H1 (cell line): Measurements from ENCODE around the gene CAMK2A. TPM values are rescaled to one million over a fixed set of nuclear protein-coding genes. Genes with fewer than 3 reads are reported as not detected.
A peak's percentile ranks its signal among the peaks of the same experiment; 100 is the strongest.

Source experiments
- ASH2L ChIP-seq: fragments of 200-600, 300-600 bp; sonication (generic); IDR thresholded peaks from one replicate; pipeline ENCODE4 v1.7.1; 2017; ENCODE audit warnings: low read length
- BCL11A ChIP-seq, 2 experiments: IDR thresholded peaks; one replicate each; pipeline ENCODE4 v1.6.1; 2011; ENCODE audit warnings: low read depth in 2 of 2, low read length in 2 of 2, mild to moderate bottlenecking in 2 of 2
- BRCA1 ChIP-seq: IDR thresholded peaks from 2 replicates; pipeline ENCODE4 v1.6.1; 2012; ENCODE audit warnings: low read depth, low read length, improper control_type of control experiment
- CBX5 ChIP-seq: fragments of 300-800, 300-1000 bp; sonication (generic); IDR thresholded peaks from 2 replicates; pipeline ENCODE4 v1.7.1; 2016; ENCODE audit warnings: antibody characterized with exemption, low read length, low read depth
- CTCF ChIP-seq, 3 experiments: IDR thresholded peaks; 1 replicate in 2 of 3; 2 replicates in 1 of 3; pipeline versions ENCODE4 v1.5.1 to v1.6.1; 2011; ENCODE audit warnings: low read length in 3 of 3, mild to moderate bottlenecking in 3 of 3, inconsistent platforms in 2 of 3, low read depth in 1 of 3, moderate library complexity in 1 of 3; ENCODE audit not compliant: insufficient read depth in 1 of 3; ENCODE audit errors: control extremely low read depth in 1 of 3
- MAFK ChIP-seq: IDR thresholded peaks from 2 replicates; pipeline ENCODE4 v1.6.1; 2012; ENCODE audit warnings: low read depth, mild to moderate bottlenecking, improper control_type of control experiment, low read length
- RAD21 ChIP-seq, 2 experiments: IDR thresholded peaks in 1 of 2; conservative IDR thresholded peaks in 1 of 2; 2 replicates each; pipeline ENCODE4 v1.6.1; 2011; ENCODE audit warnings: low read depth in 2 of 2, low read length in 2 of 2, improper control_type of control experiment in 1 of 2, inconsistent platforms in 1 of 2, mild to moderate bottlenecking in 1 of 2, moderate library complexity in 1 of 2
- RFX5 ChIP-seq: IDR thresholded peaks from 2 replicates; pipeline ENCODE4 v1.6.1; 2011; ENCODE audit warnings: low read depth, low read length, improper control_type of control experiment, borderline replicate concordance
- SAP30 ChIP-seq: fragments of 300-600 bp; sonication (generic); IDR thresholded peaks from 2 replicates; pipeline ENCODE4 v1.7.1; 2012; ENCODE audit warnings: low read length, moderate library complexity, mild to moderate bottlenecking, inconsistent platforms; ENCODE audit not compliant: insufficient read depth, insufficient replicate concordance
- SIN3A ChIP-seq, 2 experiments: IDR thresholded peaks in 1 of 2; conservative IDR thresholded peaks in 1 of 2; 2 replicates each; pipeline ENCODE4 v1.6.1; 2011 to 2012; ENCODE audit warnings: low read length in 2 of 2, improper control_type of control experiment in 1 of 2, low read depth in 1 of 2, mild to moderate bottlenecking in 1 of 2
- SP4 ChIP-seq: IDR thresholded peaks from 2 replicates; pipeline ENCODE4 v1.6.1; 2012; ENCODE audit warnings: low read length, inconsistent platforms
- YY1 ChIP-seq: IDR thresholded peaks from 2 replicates; pipeline ENCODE4 v1.6.1; 2011; ENCODE audit warnings: low read depth, mild to moderate bottlenecking, low read length
- ZNF274 ChIP-seq: IDR thresholded peaks from 2 replicates; pipeline ENCODE4 v1.7.0; 2012; ENCODE audit warnings: low read length, borderline replicate concordance; ENCODE audit errors: extremely low read depth
- polyA plus RNA-seq, 7 experiments: library from polyadenylated mRNA; depleted of rRNA in 3 of 7; stranded (reverse) in 5 of 7; unstranded in 2 of 7; fragments of >200 nt in 5 of 7; fragments of 200-250 nt in 2 of 7; gene quantifications; 1 replicate in 5 of 7; 2 replicates in 1 of 7; 4 replicates in 1 of 7; pipeline versions ENCODE4 v1.2.1 to v1.2.3, GENCODE V29; 2011 to 2013; ENCODE audit warnings: missing spikeins in 2 of 7, mixed read lengths in 2 of 7
- total RNA-seq: library from RNA; stranded (reverse); fragmentation: NEBNext Ultra II Directional; extraction: Animal tissue kit (Norgen Biotek cat#: 25700); gene quantifications from 2 replicates; pipeline ENCODE4 v1.2.1, GENCODE V29; 2021
- TF ChIP-seq, protein P1 (sequence below): IDR thresholded peaks from 2 replicates; pipeline ENCODE4 v1.6.1; 2011; ENCODE audit warnings: low read length, improper control_type of control experiment

CAMK2A gene
- total and polyA plus RNA-seq, 2 of the 8 experiments (the other 6 are each of a cell fraction or from before 2014, with no cell fraction given) = 0.20 to 0.28 TPM

GRCh38 chr5:150256410-150257064, 33.0 kb downstream of the CAMK2A start (continued):
- TF ChIP-seq, protein P1, sequence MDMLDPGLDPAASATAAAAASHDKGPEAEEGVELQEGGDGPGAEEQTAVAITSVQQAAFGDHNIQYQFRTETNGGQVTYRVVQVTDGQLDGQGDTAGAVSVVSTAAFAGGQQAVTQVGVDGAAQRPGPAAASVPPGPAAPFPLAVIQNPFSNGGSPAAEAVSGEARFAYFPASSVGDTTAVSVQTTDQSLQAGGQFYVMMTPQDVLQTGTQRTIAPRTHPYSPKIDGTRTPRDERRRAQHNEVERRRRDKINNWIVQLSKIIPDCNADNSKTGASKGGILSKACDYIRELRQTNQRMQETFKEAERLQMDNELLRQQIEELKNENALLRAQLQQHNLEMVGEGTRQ = no peak
- no peak for TF ChIP-seq CBX5
- no peak for TF ChIP-seq MAFK
- TF ChIP-seq SP4 = no peak
- no peak for TF ChIP-seq BCL11A (IDR thresholded peaks at IDR 0.05; ENCODE audit: low read depth in 2 of 2, low read length in 2 of 2)
- TF ChIP-seq RFX5 = no peak
- no peak for TF ChIP-seq ASH2L
- TF ChIP-seq YY1 = 0 out of 2 replicates have a peak, but pooled peaks have one; percentile 15
- peak; percentile 72 to 82 for TF ChIP-seq RAD21 (IDR thresholded peaks at IDR 0.05 in 1 of 2, conservative IDR thresholded peaks at IDR 0.05 in 1 of 2; ENCODE audit: low read depth in 2 of 2, low read length in 2 of 2)
- TF ChIP-seq CTCF (IDR thresholded peaks at IDR 0.05; ENCODE audit: control extremely low read depth in 1 of 3, insufficient read depth in 1 of 3, low read depth in 1 of 3, low read length in 3 of 3) = peak; percentile 72 to 82 (median 75)
- no peak for TF ChIP-seq BRCA1
- no peak for TF ChIP-seq ZNF274
- TF ChIP-seq SIN3A (conservative IDR thresholded peaks at IDR 0.05 in 1 of 2, IDR thresholded peaks at IDR 0.05 in 1 of 2; ENCODE audit: low read depth in 1 of 2, low read length in 2 of 2) = no peak
- TF ChIP-seq SAP30 = no peak
- TF ChIP-seq, all 59 proteins: peak for 4
